Activated B cell treated with CpG ODN at 0.5 μM for 24 hours (primary cell): Measurements from ENCODE around the gene SLC25A25. TPM values are rescaled to one million over a fixed set of nuclear protein-coding genes. Genes with fewer than 3 reads are reported as not detected.

Source experiments
- ATAC-seq: fragments of 200-7000 bp; cut with Tn5 transposase; one replicate; pipeline ENCODE4 v1.10.0; 2021; ENCODE audit warnings: low read depth, mild to moderate bottlenecking, moderate library complexity
- CTCF ChIA-PET: fragments of 350-600 bp; sonication (Branson Sonifier 250); formaldehyde crosslinking; loops from one replicate; lab custom pipeline; 2021; ENCODE audit warnings: antibody characterized with exemption; lab: Charles Lee
- POLR2A ChIA-PET: fragments of 350-600 bp; sonication (Branson Sonifier 250); formaldehyde crosslinking; loops from one replicate; lab custom pipeline; 2021; ENCODE audit warnings: antibody characterized with exemption; lab: Charles Lee
- DNase-seq: peaks from one replicate; pipeline ENCODE4 v3.0.0; 2022
- H3K27ac Mint-ChIP-seq: one replicate; pipeline ENCODE4 v1.8.0; 2020; ENCODE audit warnings: mixed read lengths
- H3K27me3 Mint-ChIP-seq: one replicate; pipeline ENCODE4 v1.8.0; 2021; ENCODE audit warnings: mixed read lengths
- H3K36me3 Mint-ChIP-seq: one replicate; pipeline ENCODE4 v1.8.0; 2021; ENCODE audit warnings: low read depth, mixed read lengths
- H3K4me1 Mint-ChIP-seq: one replicate; pipeline ENCODE4 v1.8.0; 2021; ENCODE audit warnings: mixed read lengths
- H3K4me3 Mint-ChIP-seq: one replicate; pipeline ENCODE4 v1.8.0; 2020; ENCODE audit warnings: mild to moderate bottlenecking, mixed read lengths
- H3K9me3 Mint-ChIP-seq: one replicate; pipeline ENCODE4 v1.8.0; 2020; ENCODE audit warnings: mixed read lengths
- CTCF ChIP-seq: fragments of 200-600 bp; IDR thresholded peaks from one replicate; pipeline ENCODE4 v1.8.0; 2022; ENCODE audit warnings: antibody characterized with exemption, mild to moderate bottlenecking
- intact Hi-C: fragments of 100-400 bp; cut with micrococcal nuclease; formaldehyde crosslinking; loops from one replicate; pipeline ENCODE4 v1.15.1; 2024
- total RNA-seq: library from RNA; stranded (reverse); gene quantifications from 2 replicates; pipeline ENCODE4 v1.2.3, GENCODE V29; 2022

The SLC25A25 gene
- total RNA-seq, 1 donor from 2014 or later = 9.4 TPM

- Mint-ChIP-seq H3K4me3 (no peak overlapping the region), H3K4me1 (peaks cover 10% of the 10 kb centered on the region), H3K36me3 (peaks cover 64% of the 10 kb centered on the region), H3K9me3 (no peaks in the 10 kb centered on the region), H3K27me3 (no peaks in the 10 kb centered on the region), H3K27ac (no peak overlapping the region)
- POLR2A ChIA-PET = no interaction called here
- no peak for ATAC-seq
- CTCF ChIA-PET = interaction anchor here (1.1 kb wide), 1 partner anchor 159 kb away, joined by 3 read pairs; no protein-coding TSS in a partner anchor
- TF ChIP-seq CTCF = no peak
- intact Hi-C loops = no loop called here
- no peak for DNase-seq
Measured at GRCh38 chr9:128102861-128103588, 35.0 kb downstream of the SLC25A25 start.

GRCh38 chr9:128103589-128103962 lies 35.5 kb downstream of the SLC25A25 start:
- ATAC-seq (no peak), DNase-seq (no peak)
- intact Hi-C loops = no loop called here
- Mint-ChIP-seq H3K27me3 (no peaks in the 10 kb centered on the region), H3K36me3 (peaks cover 67% of the 10 kb centered on the region), H3K4me1 (peaks cover 4% of the 10 kb centered on the region), H3K27ac (no peak overlapping the region), H3K9me3 (no peaks in the 10 kb centered on the region), H3K4me3 (no peak overlapping the region)
- TF ChIP-seq CTCF = no peak
- ChIA-PET CTCF (no interaction called here), POLR2A (no interaction called here)

GRCh38 chr9:128104171-128104618 lies 36.2 kb downstream of the SLC25A25 start:
- no peak overlapping the region for H3K27ac Mint-ChIP-seq
- H3K36me3 Mint-ChIP-seq = peaks cover 69% of the 10 kb centered on the region
- H3K9me3 Mint-ChIP-seq = no peaks in the 10 kb centered on the region
- ChIA-PET POLR2A (interaction anchor here (0.6 to 0.7 kb wide), 2 partner anchors 35 to 170 kb away, joined by 3 to 8 read pairs; no protein-coding TSS in a partner anchor), CTCF (no interaction called here)
- H3K27me3 Mint-ChIP-seq = no peaks in the 10 kb centered on the region
- peaks cover 4% of the 10 kb centered on the region for H3K4me1 Mint-ChIP-seq
- ATAC-seq (no peak), DNase-seq (no peak)
- intact Hi-C loops = no loop called here
- no peak for TF ChIP-seq CTCF
- H3K4me3 Mint-ChIP-seq = no peak overlapping the region

- no peak overlapping the region for H3K4me3 Mint-ChIP-seq
- no peaks in the 10 kb centered on the region for H3K27me3 Mint-ChIP-seq
- H3K27ac Mint-ChIP-seq = no peak overlapping the region
- DNase-seq = no peak
- H3K36me3 Mint-ChIP-seq = peaks cover 78% of the 10 kb centered on the region
- CTCF ChIA-PET = no interaction called here
- intact Hi-C loops = no loop called here
- H3K9me3 Mint-ChIP-seq = no peaks in the 10 kb centered on the region
- peaks cover 2% of the 10 kb centered on the region for H3K4me1 Mint-ChIP-seq
- POLR2A ChIA-PET = no interaction called here
- ATAC-seq = no peak
- no peak for TF ChIP-seq CTCF
Measured at GRCh38 chr9:128105538-128106175, 37.6 kb downstream of the SLC25A25 start.

- Mint-ChIP-seq H3K4me1 (peaks cover 2% of the 10 kb centered on the region), H3K27ac (no peak overlapping the region), H3K9me3 (no peaks in the 10 kb centered on the region), H3K36me3 (peaks cover 75% of the 10 kb centered on the region), H3K4me3 (no peak overlapping the region), H3K27me3 (no peaks in the 10 kb centered on the region)
- ChIA-PET CTCF (interaction anchor here (0.6 kb wide), 1 partner anchor 12 kb away, joined by 3 read pairs; no protein-coding TSS in a partner anchor), POLR2A (no interaction called here)
- no peak for TF ChIP-seq CTCF
- no peak for DNase-seq
- intact Hi-C loops = no loop called here
- ATAC-seq = no peak
Measured at GRCh38 chr9:128106181-128106939, 38.3 kb downstream of the SLC25A25 start.
